GM12872 (cell line): ENCODE data around the gene SLC25A39.

Experiments used
- CTCF ChIP-seq: IDR thresholded peaks from 3 replicates; pipeline ENCODE4 v1.5.1; 2011; ENCODE audit warnings: low read depth, mild to moderate bottlenecking, low read length, moderate library complexity; ENCODE audit not compliant: insufficient read depth

The SLC25A39 gene

GRCh38 chr17:44343510-44344209, 19.0 kb upstream of the SLC25A39 start:
- no peak for TF ChIP-seq CTCF

GRCh38 chr17:44338702-44339101, 14.1 kb upstream of the SLC25A39 start:
- no peak for TF ChIP-seq CTCF

GRCh38 chr17:44335968-44336367, 11.3 kb upstream of the SLC25A39 start:
- no peak for TF ChIP-seq CTCF

- no peak for TF ChIP-seq CTCF
These were observed 10.9 kb upstream of the SLC25A39 start for GRCh38 chr17:44335564-44335963.

GRCh38 chr17:44334727-44335126, 10.1 kb upstream of the SLC25A39 start:
- no peak for TF ChIP-seq CTCF

GRCh38 chr17:44334315-44334714, 9.7 kb upstream of the SLC25A39 start:
- no peak for TF ChIP-seq CTCF

- TF ChIP-seq CTCF = no peak
These were observed 8.7 kb upstream of the SLC25A39 start for GRCh38 chr17:44333371-44333770.
